SK-N-SH (cell line): Measurements from ENCODE around the gene SAMD4A. TPM values are rescaled to one million over a fixed set of nuclear protein-coding genes. Genes with fewer than 3 reads are reported as not detected.

Experiments used
- CTCF ChIA-PET: fragments of 300-600, 350-600 bp; formaldehyde crosslinking; extraction: SDS; loops from one replicate; lab custom pipeline; 2021; lab: Yijun Ruan, JAX
- POLR2A ChIA-PET: fragments of 350-600 bp; sonication (Branson Sonifier 250); formaldehyde crosslinking; extraction: SDS; loops from one replicate; lab custom pipeline; 2020; ENCODE audit warnings: antibody characterized with exemption, inconsistent platforms; lab: Yijun Ruan, JAX
- DNase-seq: peaks from one replicate; pipeline ENCODE4 v3.0.0; 2012
- H2AFZ ChIP-seq: fragments of 200-600 bp; sonication (generic); 2 replicates; pipeline ENCODE4 v1.8.1; 2016; ENCODE audit warnings: antibody characterized with exemption, mild to moderate bottlenecking, low read depth
- H3F3A ChIP-seq: fragments of 200-600 bp; sonication (generic); replicated peaks from 2 replicates; pipeline ENCODE3; 2016; ENCODE audit warnings: antibody characterized with exemption, mild to moderate bottlenecking; ENCODE audit not compliant: insufficient read depth
- H3K27ac ChIP-seq, 2 experiments: fragments of 200-500 bp in 1 of 2; fragments of 200-600 bp in 1 of 2; sonication (Bioruptor generic) in 1 of 2; sonication (generic), shearing (Covaris generic) in 1 of 2; 2 replicates each; pipeline versions ENCODE4 v1.5.1 to v1.6.1; 2014 to 2016; ENCODE audit warnings: low read depth in 2 of 2, inconsistent platforms in 1 of 2, low read length in 1 of 2, mild to moderate bottlenecking in 1 of 2, mixed read lengths in 1 of 2
- H3K27me3 ChIP-seq: fragments of 200-600 bp; sonication (generic), shearing (Covaris generic); 2 replicates; pipeline ENCODE4 v1.6.1; 2016; ENCODE audit warnings: mixed run types; ENCODE audit not compliant: insufficient read depth
- H3K36me3 ChIP-seq, 2 experiments: fragments of 200-500 bp in 1 of 2; fragments of 200-600 bp in 1 of 2; sonication (Bioruptor generic) in 1 of 2; sonication (generic) in 1 of 2; replicated peaks in 1 of 2; 2 replicates each; pipeline versions ENCODE3 to v1.5.1; 2014 to 2016; ENCODE audit warnings: low read length in 1 of 2, mild to moderate bottlenecking in 1 of 2; ENCODE audit not compliant: insufficient read depth in 2 of 2, control insufficient read depth in 1 of 2
- H3K4me1 ChIP-seq, 2 experiments: fragments of 200-500 bp in 1 of 2; fragments of 200-600 bp in 1 of 2; sonication (Bioruptor generic) in 1 of 2; sonication (generic), shearing (Covaris generic) in 1 of 2; 2 replicates each; pipeline versions ENCODE4 v1.5.1 to v1.6.1; 2014 to 2016; ENCODE audit warnings: low read depth in 1 of 2, low read length in 1 of 2, mixed run types in 1 of 2; ENCODE audit not compliant: insufficient read depth in 2 of 2, control insufficient read depth in 1 of 2
- H3K4me2 ChIP-seq: fragments of 200-600 bp; sonication (generic), shearing (Covaris generic); 2 replicates; pipeline ENCODE4 v1.6.1; 2017; ENCODE audit warnings: mixed run types
- H3K4me3 ChIP-seq, 2 experiments: fragments of 200-500 bp in 1 of 2; fragments of 200-600 bp in 1 of 2; sonication (Bioruptor generic) in 1 of 2; sonication (generic), shearing (Covaris generic) in 1 of 2; 2 replicates each; pipeline versions ENCODE4 v1.5.1 to v1.8.1; 2014 to 2016; ENCODE audit warnings: low read depth in 2 of 2, inconsistent platforms in 1 of 2, low read length in 1 of 2, mild to moderate bottlenecking in 1 of 2, mixed read lengths in 1 of 2, moderate library complexity in 1 of 2
- H3K79me2 ChIP-seq: fragments of 200-600 bp; sonication (generic); 2 replicates; pipeline ENCODE4 v1.8.1; 2017; ENCODE audit warnings: mild to moderate bottlenecking; ENCODE audit not compliant: insufficient read depth
- H3K9ac ChIP-seq: fragments of 200-600 bp; sonication (generic); 2 replicates; pipeline ENCODE4 v1.6.1; 2017; ENCODE audit warnings: mixed run types
- H3K9me2 ChIP-seq: fragments of 200-600 bp; sonication (generic); 2 replicates; pipeline ENCODE4 v1.6.1; 2017; ENCODE audit warnings: mixed run types
- H3K9me3 ChIP-seq: fragments of 200-600 bp; sonication (generic); 2 replicates; pipeline ENCODE4 v1.6.1; 2017; ENCODE audit warnings: mixed run types, mild to moderate bottlenecking, moderate library complexity
- H4K20me1 ChIP-seq: fragments of 200-600 bp; sonication (generic); 2 replicates; pipeline ENCODE4 v1.6.1; 2017; ENCODE audit warnings: mild to moderate bottlenecking, mixed run types; ENCODE audit not compliant: insufficient read depth
- ELF1 ChIP-seq: IDR thresholded peaks from 2 replicates; pipeline ENCODE4 v1.4.0; 2012
- EP300 ChIP-seq, 2 experiments: IDR thresholded peaks; 2 replicates each; pipeline versions ENCODE4 v1.4.0 to v1.6.1; 2012; ENCODE audit warnings: borderline replicate concordance in 1 of 2, low read depth in 1 of 2, low read length in 1 of 2
- EZH2phosphoT487 ChIP-seq: fragments of 200-600 bp; sonication (generic); IDR thresholded peaks from 2 replicates; pipeline ENCODE4 v1.6.1; 2017; ENCODE audit warnings: low read depth, mixed run types, mild to moderate bottlenecking, antibody characterized with exemption, moderate library complexity, borderline replicate concordance
- FOXM1 ChIP-seq: IDR thresholded peaks from 2 replicates; pipeline ENCODE4 v1.4.0; 2012; ENCODE audit warnings: low read depth, mild to moderate bottlenecking
- GATA2 ChIP-seq: sonication (generic); formaldehyde crosslinking; IDR thresholded peaks from 2 replicates; pipeline ENCODE4 v1.5.0; 2020; ENCODE audit warnings: mild to moderate bottlenecking, missing genetic modification reagents
- JUND ChIP-seq: IDR thresholded peaks from 2 replicates; pipeline ENCODE4 v1.4.0; 2012
- MXI1 ChIP-seq: IDR thresholded peaks from 2 replicates; pipeline ENCODE4 v1.6.1; 2012; ENCODE audit warnings: mild to moderate bottlenecking, low read depth, low read length, improper control_type of control experiment
- NFIC ChIP-seq: IDR thresholded peaks from 2 replicates; pipeline ENCODE4 v1.4.0; 2012; ENCODE audit warnings: borderline replicate concordance
- NRF1 ChIP-seq: IDR thresholded peaks from 2 replicates; pipeline ENCODE4 v1.6.1; 2012; ENCODE audit warnings: low read depth, mild to moderate bottlenecking, low read length
- POLR2AphosphoS5 ChIP-seq: IDR thresholded peaks from 2 replicates; pipeline ENCODE4 v1.6.1; 2012; ENCODE audit warnings: low read depth, low read length
- RAD21 ChIP-seq: IDR thresholded peaks from 2 replicates; pipeline ENCODE4 v1.6.1; 2012; ENCODE audit warnings: mild to moderate bottlenecking, low read length
- RCOR1 ChIP-seq: fragments of 150-350 bp; IDR thresholded peaks from 2 replicates; pipeline ENCODE4 v1.6.1; 2017; ENCODE audit warnings: antibody characterized with exemption, low read length
- RFX5 ChIP-seq: IDR thresholded peaks from 2 replicates; pipeline ENCODE4 v1.6.1; 2012; ENCODE audit warnings: mild to moderate bottlenecking, improper control_type of control experiment, low read length
- RXRA ChIP-seq: IDR thresholded peaks from 2 replicates; pipeline ENCODE4 v1.4.0; 2012; ENCODE audit warnings: low read depth, mild to moderate bottlenecking, borderline replicate concordance
- SMC3 ChIP-seq: IDR thresholded peaks from 2 replicates; pipeline ENCODE4 v1.6.1; 2012; ENCODE audit warnings: low read depth, low read length, improper control_type of control experiment
- TAF1 ChIP-seq: IDR thresholded peaks from 2 replicates; pipeline ENCODE4 v1.6.1; 2012; ENCODE audit warnings: low read depth, mild to moderate bottlenecking, low read length, moderate library complexity, borderline replicate concordance
- TCF12 ChIP-seq: IDR thresholded peaks from 2 replicates; pipeline ENCODE4 v1.4.0; 2012
- TEAD4 ChIP-seq: IDR thresholded peaks from 2 replicates; pipeline ENCODE4 v1.4.0; 2012; ENCODE audit warnings: mild to moderate bottlenecking, borderline replicate concordance; ENCODE audit not compliant: insufficient read depth
- YY1 ChIP-seq: IDR thresholded peaks from 2 replicates; pipeline ENCODE4 v1.4.0; 2012; ENCODE audit warnings: low read depth, mild to moderate bottlenecking
- WGBS: methylation state at CpG from one replicate; pipeline ENCODE4 v1.1.6; 2017; ENCODE audit warnings: low lambda C conversion rate; 5-methylcytosine and 5-hydroxymethylcytosine counted together
- polyA plus RNA-seq, 3 experiments: library from polyadenylated mRNA; depleted of rRNA; stranded (reverse); fragments of >200 nt; gene quantifications; 2 replicates each; pipeline ENCODE4 v1.2.3, GENCODE V29; 2012
- TF ChIP-seq, protein P1 (sequence below): fragments of 150-350 bp; IDR thresholded peaks from 2 replicates; pipeline ENCODE4 v1.6.1; 2017; ENCODE audit warnings: antibody characterized with exemption, low read length, low read depth, borderline replicate concordance
- TF ChIP-seq, protein P2 (sequence below): IDR thresholded peaks from 2 replicates; pipeline ENCODE4 v1.4.0; 2012; ENCODE audit warnings: low read depth
- TF ChIP-seq, protein P3 (sequence below): IDR thresholded peaks from 2 replicates; pipeline ENCODE4; 2012
- TF ChIP-seq, protein P4 (sequence below): IDR thresholded peaks from 2 replicates; pipeline ENCODE4 v1.4.0; 2012; ENCODE audit warnings: low read depth, borderline replicate concordance
- TF ChIP-seq, protein P5 (sequence below): IDR thresholded peaks from 2 replicates; pipeline ENCODE4 v1.6.1; 2012; ENCODE audit warnings: mild to moderate bottlenecking, low read depth, low read length, moderate library complexity
- TF ChIP-seq, protein P6 (sequence below): fragments of 200-600 bp; sonication (generic); IDR thresholded peaks from 2 replicates; pipeline ENCODE4 v1.6.1; 2017; ENCODE audit warnings: antibody characterized with exemption, mild to moderate bottlenecking, moderate library complexity
- TF ChIP-seq, protein P7 (sequence below): fragments of 150-350 bp; IDR thresholded peaks from 2 replicates; pipeline ENCODE4 v1.6.1; 2016; ENCODE audit warnings: mild to moderate bottlenecking, low read depth, low read length

SAMD4A gene
- polyA plus RNA-seq, 1 of the 3 experiments (the other 2 are of a cell fraction): 5.0 TPM

DNA sequence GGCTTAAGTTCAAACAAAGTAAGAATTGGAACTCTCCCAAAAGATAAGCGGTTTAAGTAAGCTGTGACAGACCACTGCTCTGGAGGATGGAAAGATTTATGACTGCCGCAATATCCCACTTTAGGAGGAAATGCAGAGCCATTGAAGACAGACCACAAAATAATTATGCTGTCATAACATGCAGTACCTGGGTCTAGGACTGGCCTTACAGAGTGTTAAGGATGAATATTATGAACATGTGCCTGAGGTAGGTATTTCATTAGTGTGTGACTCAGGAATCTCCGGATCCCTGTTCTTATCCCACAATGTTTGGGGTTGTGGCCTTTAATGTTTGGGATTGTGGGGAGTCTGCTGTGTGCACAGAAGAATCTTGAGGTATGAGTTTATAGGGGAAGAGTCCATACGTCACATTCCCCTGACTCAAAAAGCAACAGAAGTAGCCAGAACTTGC is 114.9 kb downstream of the SAMD4A start:
- no peak overlapping the region for H3K4me2 ChIP-seq
- H3K9ac ChIP-seq: no peak overlapping the region
- H3K27ac ChIP-seq: peak overlapping the region in 1 of 2 experiments; percentile 40; a peak in 2 of 4 replicates
- POLR2A ChIA-PET: no interaction called here
- no peak overlapping the region for H2AFZ ChIP-seq
- CTCF ChIA-PET: no interaction called here
- H3K4me1 ChIP-seq: peaks cover 41 to 54% of the 10 kb centered on the region in 2 experiments
- H3K27me3 ChIP-seq: no peaks in the 10 kb centered on the region
- WGBS: 66% methylated on average over 4 of the region's 4 CpGs
- H3K4me3 ChIP-seq: no peak overlapping the region
- peaks cover 0 to 13% of the 10 kb centered on the region in 2 experiments for H3K36me3 ChIP-seq
- peaks cover 40% of the 10 kb centered on the region for H3F3A ChIP-seq
- H3K9me3 ChIP-seq: no peaks in the 10 kb centered on the region
- peaks cover 75% of the 10 kb centered on the region for H3K79me2 ChIP-seq
- peaks cover under 1% of the 10 kb centered on the region; the same call in 1 of the 2 replicates for H4K20me1 ChIP-seq
- no peaks in the 10 kb centered on the region for H3K9me2 ChIP-seq
- peak; percentile 55 for DNase-seq
- TF ChIP-seq, protein P1, sequence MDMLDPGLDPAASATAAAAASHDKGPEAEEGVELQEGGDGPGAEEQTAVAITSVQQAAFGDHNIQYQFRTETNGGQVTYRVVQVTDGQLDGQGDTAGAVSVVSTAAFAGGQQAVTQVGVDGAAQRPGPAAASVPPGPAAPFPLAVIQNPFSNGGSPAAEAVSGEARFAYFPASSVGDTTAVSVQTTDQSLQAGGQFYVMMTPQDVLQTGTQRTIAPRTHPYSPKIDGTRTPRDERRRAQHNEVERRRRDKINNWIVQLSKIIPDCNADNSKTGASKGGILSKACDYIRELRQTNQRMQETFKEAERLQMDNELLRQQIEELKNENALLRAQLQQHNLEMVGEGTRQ: no peak
- TF ChIP-seq GATA2 (CRISPR knock-in tag): peak; percentile 41; the same call in 1 of the 2 replicates
- TF ChIP-seq TCF12: peak; percentile 76
- TF ChIP-seq RAD21: no peak
- TF ChIP-seq FOXM1: no peak
- TF ChIP-seq EP300 (IDR thresholded peaks at IDR 0.05; ENCODE audit: borderline replicate concordance in 1 of 2, low read depth in 1 of 2, low read length in 1 of 2): peak; percentile 6 to 51; a peak in 1 of 4 replicates
- TF ChIP-seq TAF1: no peak
- TF ChIP-seq SMC3: no peak
- no peak for TF ChIP-seq MXI1
- TF ChIP-seq, protein P2, sequence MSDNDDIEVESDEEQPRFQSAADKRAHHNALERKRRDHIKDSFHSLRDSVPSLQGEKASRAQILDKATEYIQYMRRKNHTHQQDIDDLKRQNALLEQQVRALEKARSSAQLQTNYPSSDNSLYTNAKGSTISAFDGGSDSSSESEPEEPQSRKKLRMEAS: no peak
- TF ChIP-seq, protein P3, sequence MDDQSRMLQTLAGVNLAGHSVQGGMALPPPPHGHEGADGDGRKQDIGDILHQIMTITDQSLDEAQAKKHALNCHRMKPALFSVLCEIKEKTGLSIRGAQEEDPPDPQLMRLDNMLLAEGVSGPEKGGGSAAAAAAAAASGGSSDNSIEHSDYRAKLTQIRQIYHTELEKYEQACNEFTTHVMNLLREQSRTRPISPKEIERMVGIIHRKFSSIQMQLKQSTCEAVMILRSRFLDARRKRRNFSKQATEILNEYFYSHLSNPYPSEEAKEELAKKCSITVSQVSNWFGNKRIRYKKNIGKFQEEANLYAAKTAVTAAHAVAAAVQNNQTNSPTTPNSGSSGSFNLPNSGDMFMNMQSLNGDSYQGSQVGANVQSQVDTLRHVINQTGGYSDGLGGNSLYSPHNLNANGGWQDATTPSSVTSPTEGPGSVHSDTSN: peak; percentile 84
- peak; percentile 31 for TF ChIP-seq JUND
- TF ChIP-seq NFIC: peak; percentile 58; the same call in 1 of the 2 replicates
- no peak for TF ChIP-seq ELF1
- no peak for TF ChIP-seq NRF1
- TF ChIP-seq TEAD4: no peak
- TF ChIP-seq, protein P4, sequence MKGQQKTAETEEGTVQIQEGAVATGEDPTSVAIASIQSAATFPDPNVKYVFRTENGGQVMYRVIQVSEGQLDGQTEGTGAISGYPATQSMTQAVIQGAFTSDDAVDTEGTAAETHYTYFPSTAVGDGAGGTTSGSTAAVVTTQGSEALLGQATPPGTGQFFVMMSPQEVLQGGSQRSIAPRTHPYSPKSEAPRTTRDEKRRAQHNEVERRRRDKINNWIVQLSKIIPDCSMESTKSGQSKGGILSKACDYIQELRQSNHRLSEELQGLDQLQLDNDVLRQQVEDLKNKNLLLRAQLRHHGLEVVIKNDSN: no peak
- TF ChIP-seq POLR2AphosphoS5: peak; percentile 35; the same call in 1 of the 2 replicates
- TF ChIP-seq RFX5: no peak
- TF ChIP-seq YY1: no peak
- TF ChIP-seq RXRA: no peak
- TF ChIP-seq, protein P5, sequence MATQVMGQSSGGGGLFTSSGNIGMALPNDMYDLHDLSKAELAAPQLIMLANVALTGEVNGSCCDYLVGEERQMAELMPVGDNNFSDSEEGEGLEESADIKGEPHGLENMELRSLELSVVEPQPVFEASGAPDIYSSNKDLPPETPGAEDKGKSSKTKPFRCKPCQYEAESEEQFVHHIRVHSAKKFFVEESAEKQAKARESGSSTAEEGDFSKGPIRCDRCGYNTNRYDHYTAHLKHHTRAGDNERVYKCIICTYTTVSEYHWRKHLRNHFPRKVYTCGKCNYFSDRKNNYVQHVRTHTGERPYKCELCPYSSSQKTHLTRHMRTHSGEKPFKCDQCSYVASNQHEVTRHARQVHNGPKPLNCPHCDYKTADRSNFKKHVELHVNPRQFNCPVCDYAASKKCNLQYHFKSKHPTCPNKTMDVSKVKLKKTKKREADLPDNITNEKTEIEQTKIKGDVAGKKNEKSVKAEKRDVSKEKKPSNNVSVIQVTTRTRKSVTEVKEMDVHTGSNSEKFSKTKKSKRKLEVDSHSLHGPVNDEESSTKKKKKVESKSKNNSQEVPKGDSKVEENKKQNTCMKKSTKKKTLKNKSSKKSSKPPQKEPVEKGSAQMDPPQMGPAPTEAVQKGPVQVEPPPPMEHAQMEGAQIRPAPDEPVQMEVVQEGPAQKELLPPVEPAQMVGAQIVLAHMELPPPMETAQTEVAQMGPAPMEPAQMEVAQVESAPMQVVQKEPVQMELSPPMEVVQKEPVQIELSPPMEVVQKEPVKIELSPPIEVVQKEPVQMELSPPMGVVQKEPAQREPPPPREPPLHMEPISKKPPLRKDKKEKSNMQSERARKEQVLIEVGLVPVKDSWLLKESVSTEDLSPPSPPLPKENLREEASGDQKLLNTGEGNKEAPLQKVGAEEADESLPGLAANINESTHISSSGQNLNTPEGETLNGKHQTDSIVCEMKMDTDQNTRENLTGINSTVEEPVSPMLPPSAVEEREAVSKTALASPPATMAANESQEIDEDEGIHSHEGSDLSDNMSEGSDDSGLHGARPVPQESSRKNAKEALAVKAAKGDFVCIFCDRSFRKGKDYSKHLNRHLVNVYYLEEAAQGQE: no peak
- TF ChIP-seq EZH2phosphoT487: no peak
- TF ChIP-seq, protein P6, sequence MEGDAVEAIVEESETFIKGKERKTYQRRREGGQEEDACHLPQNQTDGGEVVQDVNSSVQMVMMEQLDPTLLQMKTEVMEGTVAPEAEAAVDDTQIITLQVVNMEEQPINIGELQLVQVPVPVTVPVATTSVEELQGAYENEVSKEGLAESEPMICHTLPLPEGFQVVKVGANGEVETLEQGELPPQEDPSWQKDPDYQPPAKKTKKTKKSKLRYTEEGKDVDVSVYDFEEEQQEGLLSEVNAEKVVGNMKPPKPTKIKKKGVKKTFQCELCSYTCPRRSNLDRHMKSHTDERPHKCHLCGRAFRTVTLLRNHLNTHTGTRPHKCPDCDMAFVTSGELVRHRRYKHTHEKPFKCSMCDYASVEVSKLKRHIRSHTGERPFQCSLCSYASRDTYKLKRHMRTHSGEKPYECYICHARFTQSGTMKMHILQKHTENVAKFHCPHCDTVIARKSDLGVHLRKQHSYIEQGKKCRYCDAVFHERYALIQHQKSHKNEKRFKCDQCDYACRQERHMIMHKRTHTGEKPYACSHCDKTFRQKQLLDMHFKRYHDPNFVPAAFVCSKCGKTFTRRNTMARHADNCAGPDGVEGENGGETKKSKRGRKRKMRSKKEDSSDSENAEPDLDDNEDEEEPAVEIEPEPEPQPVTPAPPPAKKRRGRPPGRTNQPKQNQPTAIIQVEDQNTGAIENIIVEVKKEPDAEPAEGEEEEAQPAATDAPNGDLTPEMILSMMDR: no peak
- TF ChIP-seq, protein P7, sequence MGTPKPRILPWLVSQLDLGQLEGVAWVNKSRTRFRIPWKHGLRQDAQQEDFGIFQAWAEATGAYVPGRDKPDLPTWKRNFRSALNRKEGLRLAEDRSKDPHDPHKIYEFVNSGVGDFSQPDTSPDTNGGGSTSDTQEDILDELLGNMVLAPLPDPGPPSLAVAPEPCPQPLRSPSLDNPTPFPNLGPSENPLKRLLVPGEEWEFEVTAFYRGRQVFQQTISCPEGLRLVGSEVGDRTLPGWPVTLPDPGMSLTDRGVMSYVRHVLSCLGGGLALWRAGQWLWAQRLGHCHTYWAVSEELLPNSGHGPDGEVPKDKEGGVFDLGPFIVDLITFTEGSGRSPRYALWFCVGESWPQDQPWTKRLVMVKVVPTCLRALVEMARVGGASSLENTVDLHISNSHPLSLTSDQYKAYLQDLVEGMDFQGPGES: no peak
- TF ChIP-seq RCOR1: no peak
